Head of caudate nucleus (tissue), 42 donors: ENCODE results near the gene TENM3.

Source experiments
- DNase-seq, 42 donors: peaks; one replicate each; pipeline versions ENCODE4 v3.0.0 to v3.0.0-alpha.2; 2020 to 2021; ENCODE audit warnings: mixed read lengths in 7 of 42
- intact Hi-C: fragments of 100-400 bp; cut with DNase I; formaldehyde crosslinking; loops from one replicate; pipeline ENCODE4 v1.15.0; 2022

TENM3 gene

DNA sequence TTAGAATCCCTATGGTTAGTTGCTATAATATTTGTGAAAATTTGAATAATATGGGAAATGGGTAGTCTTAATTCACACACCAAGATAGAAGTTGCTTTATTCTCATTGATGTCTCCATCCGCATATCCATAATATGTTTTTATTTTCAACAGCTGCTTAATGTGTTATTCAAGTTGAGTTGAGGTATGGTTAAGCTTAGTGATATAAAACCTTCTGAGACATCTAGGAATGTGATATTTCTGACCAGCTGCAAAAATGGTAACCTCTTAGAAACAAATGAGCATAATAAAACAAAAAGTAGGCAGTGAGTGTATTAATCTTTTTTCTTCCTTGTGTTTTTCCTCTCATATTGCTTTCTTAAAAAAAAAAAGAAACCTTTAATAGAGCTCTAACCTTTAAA, 172.9 kb downstream of the TENM3 start:
- intact Hi-C loops, result no loop called here
- DNase-seq, result no peak

DNA sequence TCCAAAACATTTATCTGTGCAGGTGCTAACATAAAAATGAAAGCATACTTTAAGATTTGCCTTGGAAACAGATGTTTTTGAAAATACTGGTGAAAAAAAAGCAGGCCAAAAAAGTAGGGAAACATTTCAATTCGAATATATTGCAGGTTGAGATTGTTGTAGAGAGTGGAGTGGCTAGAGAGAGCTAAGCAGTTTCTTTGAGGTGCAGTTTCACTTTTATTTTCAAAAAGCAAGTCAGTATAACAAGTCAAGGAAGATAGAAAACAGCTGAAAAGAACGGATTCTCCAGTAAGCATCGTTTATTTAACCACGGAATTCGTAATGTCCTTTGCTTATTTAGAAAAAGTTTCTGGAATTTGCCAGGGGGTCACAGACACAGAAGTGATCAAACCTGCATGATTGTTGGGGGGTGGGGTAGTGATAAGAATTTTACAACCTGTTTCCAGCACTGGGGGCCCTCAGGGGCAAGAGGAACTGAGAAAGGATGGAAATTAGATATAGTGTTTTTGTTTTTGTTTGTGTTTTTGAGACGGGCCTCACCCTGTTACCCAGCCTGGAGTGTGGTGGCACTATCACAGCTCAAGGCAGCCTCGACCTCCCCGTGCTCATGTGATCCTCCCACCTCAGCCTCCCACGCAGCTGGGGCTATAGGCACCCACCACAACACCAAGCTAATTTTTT, 175.0 kb downstream of the TENM3 start:
- DNase-seq, result no peak
- intact Hi-C loops, result no loop called here

DNA sequence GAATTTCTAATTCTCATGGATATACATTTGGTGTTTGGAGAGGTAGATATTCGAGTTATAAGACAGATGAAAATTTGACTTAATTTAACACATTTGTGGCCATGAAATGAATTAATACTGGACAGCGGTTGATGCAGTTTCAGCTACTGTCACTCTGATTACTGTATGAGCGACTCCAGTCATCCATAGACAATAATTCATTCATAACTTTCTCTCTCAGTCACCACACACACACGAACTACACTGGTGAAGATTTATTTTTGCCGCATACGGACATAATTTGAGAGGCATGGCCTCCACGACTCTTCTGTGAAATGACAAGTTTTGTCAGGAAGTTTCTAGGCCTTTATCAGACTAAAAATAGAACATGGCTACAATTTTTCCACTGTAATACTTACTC, 177.0 kb downstream of the TENM3 start:
- intact Hi-C loops, result no loop called here
- no peak for DNase-seq

DNA sequence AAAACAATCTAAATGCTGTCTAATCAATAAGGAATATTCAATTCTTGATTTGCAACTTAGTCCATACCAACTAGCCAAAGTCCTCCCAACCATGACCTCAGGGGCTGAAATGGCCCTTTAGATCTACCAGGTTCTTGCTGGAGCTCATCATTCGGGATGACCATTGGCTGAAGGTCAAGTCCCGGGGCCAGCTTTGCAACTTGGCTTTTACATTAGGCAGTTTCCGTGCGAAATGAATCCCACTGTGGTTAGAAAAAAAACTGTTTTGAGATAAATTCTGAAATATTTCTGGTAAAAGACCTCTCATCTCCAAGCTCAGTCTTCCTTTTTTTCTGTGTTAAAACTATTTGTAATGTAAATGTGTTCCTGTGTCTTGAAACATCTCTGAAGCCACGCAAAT, 178.6 kb downstream of the TENM3 start:
- DNase-seq, result no peak
- intact Hi-C loops, result no loop called here

DNA sequence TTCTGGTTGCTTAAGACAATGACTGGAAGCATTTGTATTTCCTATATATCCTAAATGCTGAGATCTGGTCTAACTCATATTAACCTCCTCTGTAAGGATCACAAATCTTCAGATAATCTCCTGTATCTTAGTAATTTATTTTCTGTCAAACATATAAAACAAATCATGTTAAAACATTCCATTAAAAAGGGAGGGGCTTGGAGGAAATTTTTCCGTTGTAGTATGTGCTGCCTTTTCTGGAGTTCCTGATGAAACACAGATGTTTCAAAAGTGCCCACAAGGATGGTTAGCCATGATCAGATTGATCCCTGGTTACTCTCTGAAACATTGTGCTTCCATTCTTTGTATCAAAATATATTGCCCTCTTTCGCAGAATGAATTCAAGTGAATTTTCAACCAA, 182.1 kb downstream of the TENM3 start:
- intact Hi-C loops, result no loop called here
- DNase-seq, result no peak

DNA sequence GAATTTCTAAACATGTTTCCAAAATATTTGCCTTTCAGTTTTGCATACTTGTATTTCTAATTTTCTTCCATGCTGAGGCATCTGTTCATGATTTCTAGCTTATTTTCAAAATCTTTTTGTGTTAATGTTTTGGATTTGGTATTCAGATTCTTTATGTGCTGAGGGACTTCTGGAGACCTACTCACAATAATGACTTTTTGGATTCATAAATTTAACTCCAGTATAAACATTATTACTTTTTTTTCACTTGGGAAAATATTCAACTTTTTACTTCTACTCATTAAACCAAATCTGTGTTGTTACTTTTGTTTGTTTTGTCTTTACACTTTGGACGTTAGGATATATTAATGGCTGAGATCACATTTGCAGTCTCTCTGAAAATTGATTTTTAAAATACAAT, 183.7 kb downstream of the TENM3 start:
- no peak for DNase-seq
- intact Hi-C loops, result no loop called here

DNA sequence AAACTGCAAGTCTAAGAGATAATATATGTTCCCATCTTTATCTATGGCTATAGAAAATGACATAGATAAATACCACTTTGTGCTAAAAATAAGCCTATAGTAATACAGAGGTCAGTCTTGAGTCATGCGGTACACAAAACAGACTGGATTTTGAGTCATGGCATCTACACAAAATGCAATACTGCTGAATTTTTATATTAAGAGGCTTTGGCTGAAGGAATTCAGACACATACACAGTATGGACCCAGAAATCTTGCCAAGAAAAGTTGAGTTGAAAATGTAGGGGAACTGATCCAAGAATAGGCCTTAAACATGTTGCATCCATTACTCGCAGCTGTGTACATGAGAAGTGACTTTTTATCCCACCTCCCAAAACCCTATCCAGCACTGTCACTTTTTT, 184.4 kb downstream of the TENM3 start:
- no peak for DNase-seq
- intact Hi-C loops, result no loop called here

DNA sequence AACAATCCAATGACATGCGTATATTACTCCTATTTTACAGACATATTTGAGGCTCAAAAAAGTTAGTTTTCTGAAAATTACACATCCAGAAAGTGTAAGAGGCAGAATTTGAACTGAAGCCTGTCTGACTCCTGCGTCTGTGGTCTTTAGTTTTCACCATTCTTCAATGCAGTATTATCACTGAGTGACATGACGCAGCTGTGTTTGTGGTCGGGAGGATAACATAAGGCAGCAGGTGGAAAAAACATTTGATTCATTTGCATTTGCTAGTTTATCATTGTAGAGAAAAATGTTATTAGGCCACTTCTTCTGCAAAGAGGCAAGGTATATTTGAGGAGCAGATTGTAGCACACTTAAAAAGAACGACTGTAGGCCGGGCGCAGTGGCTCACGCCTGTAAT, 186.7 kb downstream of the TENM3 start:
- intact Hi-C loops, result no loop called here
- DNase-seq, result no peak

DNA sequence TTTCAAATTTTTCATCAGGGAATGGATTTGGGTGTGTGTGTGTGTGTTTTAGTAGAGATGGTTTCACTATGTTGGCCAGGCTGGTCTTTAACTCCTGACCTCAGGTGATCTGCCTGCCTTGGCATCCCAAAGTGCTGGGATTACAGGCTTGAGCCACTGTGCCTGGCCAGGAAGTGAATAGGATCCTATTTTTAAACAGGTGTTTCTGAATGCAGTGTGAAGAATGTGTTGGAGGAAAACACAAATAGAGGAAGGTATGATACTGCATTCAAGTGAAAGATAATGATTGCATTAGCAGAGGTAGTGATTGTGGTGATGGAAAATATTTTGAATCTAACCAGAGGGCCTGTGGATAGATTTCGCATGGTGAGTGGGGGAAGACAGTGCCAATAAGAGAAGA, 189.6 kb downstream of the TENM3 start:
- no peak for DNase-seq
- intact Hi-C loops, result no loop called here

DNA sequence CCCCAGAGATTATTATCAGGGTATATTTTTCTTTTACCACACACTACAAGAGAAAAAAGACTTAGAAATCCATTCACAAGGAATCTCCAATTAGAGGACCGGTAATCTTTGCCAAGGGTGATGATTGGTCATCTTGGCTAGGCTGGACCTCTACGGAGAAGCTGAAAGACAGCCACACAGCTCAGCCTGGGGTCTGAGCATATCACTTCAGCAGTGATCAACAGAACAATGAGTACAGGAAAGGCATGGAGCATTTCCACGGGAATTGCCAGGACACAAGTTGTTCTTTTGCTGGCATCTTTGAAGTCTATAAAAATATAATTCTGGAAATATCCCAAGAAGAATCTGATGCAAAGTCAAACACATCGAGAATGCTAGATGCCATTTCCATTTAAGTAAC, 191.5 kb downstream of the TENM3 start:
- intact Hi-C loops, result no loop called here
- no peak for DNase-seq

DNA sequence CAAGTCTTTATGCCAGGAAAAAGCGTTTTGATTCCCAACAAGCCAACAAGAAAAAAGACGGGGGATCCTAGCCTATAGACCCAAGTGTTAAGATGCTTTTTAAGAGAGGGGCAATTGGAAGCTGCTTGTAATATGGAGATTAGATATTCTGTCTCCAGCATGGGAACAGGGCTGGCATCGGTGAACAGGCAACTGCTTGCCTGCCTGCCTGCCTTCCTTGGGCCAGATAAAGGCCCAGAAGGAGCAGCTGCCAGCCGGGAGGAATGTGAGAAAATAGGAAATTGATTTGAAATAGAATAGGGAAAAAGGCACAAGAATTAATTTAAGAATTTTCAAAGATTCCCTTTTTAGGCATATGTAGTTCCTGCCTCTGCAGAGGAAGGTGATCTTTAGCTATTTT, 192.2 kb downstream of the TENM3 start:
- DNase-seq, result no peak
- intact Hi-C loops, result no loop called here

DNA sequence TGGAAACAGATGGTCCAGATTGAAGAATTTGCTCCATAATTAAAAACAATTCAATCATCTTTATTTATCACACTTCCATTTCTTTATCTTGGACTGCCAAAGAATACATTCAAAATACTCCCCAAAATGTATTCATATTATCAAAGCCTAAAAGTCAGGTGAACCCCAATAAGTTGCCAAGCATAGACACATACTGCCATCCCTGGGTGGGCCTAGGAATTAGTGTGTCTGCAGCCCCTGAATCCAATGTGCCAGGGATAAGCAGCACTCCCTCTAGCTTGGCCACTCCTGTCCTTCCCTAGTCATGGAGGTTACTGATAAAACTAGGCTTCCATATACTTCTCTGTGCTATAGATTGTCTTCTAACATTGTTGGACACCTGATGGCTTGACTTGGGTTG, 199.9 kb downstream of the TENM3 start:
- DNase-seq, result no peak

DNA sequence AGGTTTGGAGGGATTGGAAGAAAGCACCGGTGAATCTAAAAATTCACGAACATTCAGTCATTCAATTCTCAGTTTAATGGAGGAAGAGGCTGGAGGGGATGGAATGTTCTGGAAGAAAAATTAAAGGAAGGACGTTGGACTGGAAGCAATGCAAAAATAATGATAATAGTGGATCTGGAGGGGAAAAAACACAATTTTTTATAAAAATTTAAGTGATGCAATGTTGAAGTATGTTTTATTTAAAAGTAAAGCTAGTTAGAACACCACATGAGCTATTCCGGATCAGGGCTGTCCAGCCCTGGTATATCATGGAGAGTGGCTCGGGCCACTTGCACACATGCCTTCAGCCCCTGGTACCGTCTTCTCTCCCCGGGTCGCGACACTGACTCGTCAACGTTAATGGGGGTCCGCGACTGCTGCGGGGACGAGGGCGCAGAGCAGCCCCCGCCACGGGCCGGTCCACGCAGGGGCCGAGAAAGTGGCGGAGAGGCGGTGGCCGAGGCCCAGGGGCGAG, 204.6 kb downstream of the TENM3 start:
- intact Hi-C loops, result no loop called here
- peak in 18 of 42 donors; percentile 6 to 54 (median 19) for DNase-seq

More for the DNA sequence above, 199.9 kb downstream of the TENM3 start:
- intact Hi-C loops, result no loop called here

DNA sequence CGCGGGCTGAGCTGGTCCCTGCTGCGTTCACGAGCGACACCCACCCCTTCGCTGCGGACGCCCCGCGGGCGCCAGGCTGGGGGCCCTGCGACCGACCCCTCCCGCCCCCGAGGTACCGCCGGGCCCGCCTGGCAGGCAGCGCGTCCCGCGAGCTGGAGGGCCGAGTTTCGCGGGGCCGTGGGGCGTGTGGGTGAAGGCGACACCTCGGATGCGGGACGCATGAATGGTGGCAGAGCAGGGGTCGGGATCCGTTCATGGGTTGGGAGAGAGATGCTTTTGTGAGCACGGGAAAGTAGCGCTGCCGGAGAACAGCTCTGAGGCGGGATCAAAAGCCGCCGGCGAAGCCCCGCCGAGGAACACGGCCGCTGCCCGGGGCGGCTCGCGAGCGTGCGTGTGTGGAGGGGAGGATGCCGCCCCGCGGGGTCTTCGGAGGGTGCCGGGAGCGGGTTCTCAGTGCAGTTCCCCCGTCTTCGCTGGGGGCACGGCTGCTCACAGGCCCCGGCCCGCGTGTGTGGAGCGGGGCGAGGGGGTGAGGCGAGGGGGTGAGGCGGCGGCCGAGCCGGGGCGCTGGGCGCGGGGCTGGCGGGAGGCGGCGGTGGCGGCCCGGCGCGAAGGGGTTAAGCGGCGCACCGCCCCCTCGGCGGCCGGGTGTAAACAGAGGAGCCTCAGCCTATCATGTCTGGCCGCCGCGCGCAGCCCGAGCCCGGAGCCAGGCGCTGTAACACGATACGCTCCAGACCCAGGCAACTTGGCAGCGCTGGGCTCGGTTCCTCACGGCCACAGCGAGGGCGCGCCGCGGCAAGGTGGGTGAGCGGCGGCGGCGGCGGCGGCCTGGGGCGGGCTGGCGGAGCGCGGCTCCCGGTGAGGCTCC, 205.3 kb downstream of the TENM3 start:
- intact Hi-C loops, result no loop called here
- peak; percentile 60 to 94 (median 82) for DNase-seq

DNA sequence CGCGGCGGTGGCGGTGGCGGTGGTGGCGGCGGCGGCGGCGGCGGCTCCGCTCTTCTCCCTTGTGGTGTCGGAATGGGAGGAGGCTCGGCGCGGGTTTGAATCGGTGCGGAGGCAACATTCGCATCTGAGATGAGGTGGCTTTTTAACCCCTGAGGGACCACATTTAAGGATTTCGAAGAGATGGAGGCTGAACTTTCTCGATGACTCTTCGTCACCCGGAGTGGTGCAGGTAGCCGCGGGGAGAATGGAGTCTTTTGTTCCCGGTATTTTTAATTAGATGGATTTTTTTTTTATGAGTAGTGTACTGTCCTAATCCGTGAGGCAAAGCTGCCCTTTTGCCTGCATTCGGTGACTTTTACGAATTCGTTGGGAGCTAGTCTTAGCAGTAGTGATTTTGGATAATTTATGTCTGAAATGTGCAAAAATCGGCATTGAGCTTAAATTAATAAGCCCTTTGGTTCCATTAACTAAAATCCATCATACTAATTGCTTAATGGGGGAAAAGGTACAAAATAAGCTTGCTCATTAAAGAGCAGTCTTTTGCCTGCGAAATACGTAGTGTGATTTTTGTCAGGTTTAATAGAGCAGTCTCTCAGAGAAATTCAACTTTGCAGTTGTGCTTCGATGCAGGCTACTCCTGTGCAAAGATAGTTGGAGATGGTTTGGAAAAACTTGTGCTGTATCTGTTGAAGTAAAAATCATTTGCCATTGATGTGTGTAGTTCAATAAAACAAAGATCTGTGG, 206.2 kb downstream of the TENM3 start:
- intact Hi-C loops, result no loop called here
- DNase-seq, result peak in 33 of 42 donors; percentile 12 to 81 (median 60)

DNA sequence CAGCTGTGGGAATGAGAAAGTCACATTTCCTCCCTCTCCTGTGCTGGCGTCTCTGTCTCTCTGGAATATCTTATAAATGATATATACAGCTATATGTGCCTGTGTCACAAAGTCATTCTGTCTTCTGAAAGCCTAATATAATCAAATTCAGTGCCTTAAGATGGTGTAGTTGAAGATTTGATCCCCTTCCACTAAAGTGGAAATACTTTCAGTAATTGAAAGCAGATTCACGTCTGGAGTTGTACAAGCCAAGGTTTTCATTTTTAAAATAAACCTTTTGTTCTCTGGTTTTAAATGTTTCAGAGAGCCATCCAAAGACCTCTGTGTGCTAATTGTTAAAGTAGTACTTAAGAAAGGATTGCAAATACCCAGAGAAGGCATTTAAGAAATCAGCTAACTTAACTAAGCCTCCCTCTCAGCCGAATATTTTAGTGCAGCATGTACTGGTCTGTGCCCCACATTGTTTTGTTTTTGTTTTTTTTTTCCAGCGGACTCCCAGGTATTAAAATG, 206.8 kb downstream of the TENM3 start:
- no peak for DNase-seq
- intact Hi-C loops, result no loop called here

DNA sequence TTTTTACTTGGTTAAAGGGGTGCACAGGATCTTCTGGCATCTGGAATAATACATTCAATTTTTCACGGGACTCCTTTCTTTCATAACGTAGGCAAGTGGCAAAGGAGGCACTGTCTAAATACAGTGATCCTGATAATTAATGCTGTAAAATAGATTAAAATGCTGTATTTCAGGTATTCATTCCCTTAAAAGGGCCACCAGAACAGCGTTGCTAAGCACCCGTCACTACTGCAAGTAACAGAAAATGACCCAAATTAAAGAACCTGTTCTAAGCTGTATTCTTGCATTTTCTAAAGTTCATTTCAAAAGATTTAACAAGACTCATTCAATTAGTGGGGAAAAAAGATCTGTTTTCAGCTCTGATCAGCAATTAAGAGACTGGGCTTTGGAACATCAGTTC, 208.2 kb downstream of the TENM3 start:
- DNase-seq, result no peak
- intact Hi-C loops, result no loop called here

DNA sequence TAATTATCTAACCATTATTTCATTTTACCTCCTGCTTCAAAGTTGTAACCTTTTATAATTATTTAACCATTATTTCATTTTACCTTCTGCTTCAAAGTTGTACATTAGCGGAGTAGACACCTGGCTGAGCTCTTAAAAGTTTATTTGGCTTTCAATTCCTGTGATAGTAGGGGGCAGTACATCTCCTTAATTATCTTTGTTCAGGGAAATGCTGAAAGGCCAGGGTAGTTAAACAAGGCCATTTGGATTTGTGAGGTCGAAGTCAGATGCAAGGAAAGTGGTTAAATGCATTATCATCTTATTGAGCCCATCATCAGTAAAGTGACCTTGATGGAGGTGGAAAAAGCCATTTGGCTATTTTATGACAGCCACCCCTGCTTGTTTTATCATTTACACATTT, 210.6 kb downstream of the TENM3 start:
- intact Hi-C loops, result no loop called here
- DNase-seq, result no peak

DNA sequence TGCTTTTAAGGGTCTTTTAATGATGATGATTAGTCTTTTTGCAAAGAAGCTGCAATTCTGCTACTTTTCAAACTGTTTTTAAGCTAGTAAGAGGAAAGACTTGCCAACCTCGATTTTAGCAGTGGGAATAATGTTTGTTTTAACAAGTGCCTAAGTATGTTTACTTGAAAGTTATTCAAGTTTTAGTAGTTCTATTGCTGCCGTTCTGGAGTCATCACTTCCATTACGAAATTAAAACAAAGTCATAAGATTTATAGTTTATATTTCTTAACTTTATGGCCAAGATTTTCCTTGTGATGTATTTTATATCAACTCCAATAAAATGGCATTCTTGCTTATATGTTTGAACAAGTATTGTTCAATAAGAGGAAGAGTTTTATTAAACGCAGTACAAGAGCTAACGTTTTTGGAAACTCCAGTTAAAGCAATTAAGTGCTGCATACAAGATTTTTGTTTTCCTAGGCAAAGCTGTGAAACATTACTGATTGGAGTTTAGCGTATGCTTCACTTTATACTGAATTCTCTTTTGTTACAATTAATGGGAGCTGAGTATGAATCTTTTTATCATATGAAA, 211.3 kb downstream of the TENM3 start:
- intact Hi-C loops, result no loop called here
- DNase-seq, result no peak
